Measurements from ENCODE around the gene PRSS33.

- TF ChIP-seq NFRKB (IDR thresholded peaks at IDR 0.05), result no peak
- no peak for TF ChIP-seq SP1 (IDR thresholded peaks at IDR 0.05)
- TF ChIP-seq ELF4 (IDR thresholded peaks at IDR 0.05), result no peak
- TF ChIP-seq SUZ12 (IDR thresholded peaks at IDR 0.05), result no peak
Measured at GRCh38 chr16:2824626-2825025, 37.3 kb upstream of the PRSS33 start.
